HG02642 (cell line): ENCODE results near the gene RERE.

Source experiments
- ATAC-seq: cut with Tn5 transposase; IDR thresholded peaks from one replicate; pipeline ENCODE4 v1.9.1; 2021; ENCODE audit warnings: mild to moderate bottlenecking; ENCODE audit not compliant: unreplicated experiment, poor library complexity

Gene RERE

GRCh38 chr1:8677782-8678181 is 139.7 kb downstream of the RERE start:
- ATAC-seq, result no peak

- no peak for ATAC-seq
Observed at GRCh38 chr1:8676813-8677212, 140.6 kb downstream of the RERE start.

GRCh38 chr1:8676072-8676471 is 141.4 kb downstream of the RERE start:
- no peak for ATAC-seq

GRCh38 chr1:8674912-8675311 is 142.5 kb downstream of the RERE start:
- ATAC-seq, result no peak

- no peak for ATAC-seq
Observed at GRCh38 chr1:8674481-8674880, 143.0 kb downstream of the RERE start.

GRCh38 chr1:8671306-8671917 is 146.0 kb downstream of the RERE start:
- no peak for ATAC-seq

- ATAC-seq, result no peak
Observed at GRCh38 chr1:8670371-8670818, 147.0 kb downstream of the RERE start.

GRCh38 chr1:8669606-8670335 is 147.7 kb downstream of the RERE start:
- no peak for ATAC-seq

- no peak for ATAC-seq
Observed at GRCh38 chr1:8667869-8668594, 149.4 kb downstream of the RERE start.

GRCh38 chr1:8666389-8667167 is 150.9 kb downstream of the RERE start:
- no peak for ATAC-seq

- no peak for ATAC-seq
Observed at GRCh38 chr1:8665833-8666232, 151.6 kb downstream of the RERE start.

GRCh38 chr1:8664887-8665286 is 152.6 kb downstream of the RERE start:
- no peak for ATAC-seq

- ATAC-seq, result peak; percentile 48
Observed at GRCh38 chr1:8663915-8664329, 153.5 kb downstream of the RERE start.

- no peak for ATAC-seq
Observed at GRCh38 chr1:8663090-8663802, 154.2 kb downstream of the RERE start.

- ATAC-seq, result no peak
Observed at GRCh38 chr1:8662380-8663072, 154.9 kb downstream of the RERE start.

- ATAC-seq, result no peak
Observed at GRCh38 chr1:8661185-8662110, 156.0 kb downstream of the RERE start.

- ATAC-seq, result no peak
Observed at GRCh38 chr1:8660411-8660828, 157.0 kb downstream of the RERE start.

- ATAC-seq, result no peak
Observed at GRCh38 chr1:8659593-8659992, 157.8 kb downstream of the RERE start.
